ENCODE data around the gene PRDX6. TPM values are rescaled to one million over a fixed set of nuclear protein-coding genes. Genes with fewer than 3 reads are reported as not detected.
"Not testable (repeated sequence)": the region's sequence is repeated elsewhere in the genome, so short reads cannot be mapped to it uniquely, and the experiment has no call there.

PRDX6 gene
- total RNA-seq, 1 experiment from 2014 or later: 502 TPM

DNA sequence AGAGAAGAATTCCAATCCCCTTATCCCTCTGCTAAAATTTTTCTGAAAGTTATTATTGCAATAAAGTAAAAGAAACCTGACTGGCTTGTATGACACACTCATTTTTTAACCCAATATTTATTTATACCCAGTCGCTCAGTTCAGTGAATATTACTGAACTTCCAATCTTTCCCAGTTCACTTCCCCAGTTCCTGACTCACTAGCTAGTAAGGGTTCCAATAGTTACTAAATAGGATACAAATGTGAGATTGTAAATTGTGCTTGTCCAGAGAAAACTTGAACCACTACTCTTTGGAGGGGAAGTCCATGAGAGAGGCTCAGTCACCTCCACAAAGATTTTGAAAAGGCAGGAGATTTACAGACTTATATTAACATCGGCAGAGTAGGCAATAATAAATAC is 31.4 kb downstream of the PRDX6 start:
- H3K27ac Mint-ChIP-seq (ENCODE audit: low read depth, unreplicated experiment): peak overlapping the region; percentile 76
- no peaks in the 10 kb centered on the region for H3K36me3 Mint-ChIP-seq (ENCODE audit: insufficient read depth, unreplicated experiment)
- peaks cover 26% of the 10 kb centered on the region for H3K4me1 Mint-ChIP-seq (ENCODE audit: insufficient read depth, unreplicated experiment)
- CTCF ChIA-PET: interaction anchor here (0.6 to 3.5 kb wide), 4 partner anchors 21 to 207 kb away, joined by 3 to 26 read pairs (median 3); partner anchors contain the start of gene KLHL20
- peaks cover 5% of the 10 kb centered on the region for H3K9me3 Mint-ChIP-seq (ENCODE audit: unreplicated experiment)
- no peak for DNase-seq (ENCODE audit: unreplicated experiment)
- POLR2A ChIA-PET: interaction anchor here (0.6 to 7.8 kb wide), 6 partner anchors 16 to 207 kb away, joined by 3 to 77 read pairs (median 20); partner anchors contain the start of genes KLHL20 and PRDX6
- H3K27me3 Mint-ChIP-seq (ENCODE audit: insufficient read depth, unreplicated experiment): no peaks in the 10 kb centered on the region
- no TSS peak for BruUV-seq (replicated peaks)
- H3K4me3 Mint-ChIP-seq (ENCODE audit: unreplicated experiment): no peak overlapping the region
- TF ChIP-seq, protein P1, sequence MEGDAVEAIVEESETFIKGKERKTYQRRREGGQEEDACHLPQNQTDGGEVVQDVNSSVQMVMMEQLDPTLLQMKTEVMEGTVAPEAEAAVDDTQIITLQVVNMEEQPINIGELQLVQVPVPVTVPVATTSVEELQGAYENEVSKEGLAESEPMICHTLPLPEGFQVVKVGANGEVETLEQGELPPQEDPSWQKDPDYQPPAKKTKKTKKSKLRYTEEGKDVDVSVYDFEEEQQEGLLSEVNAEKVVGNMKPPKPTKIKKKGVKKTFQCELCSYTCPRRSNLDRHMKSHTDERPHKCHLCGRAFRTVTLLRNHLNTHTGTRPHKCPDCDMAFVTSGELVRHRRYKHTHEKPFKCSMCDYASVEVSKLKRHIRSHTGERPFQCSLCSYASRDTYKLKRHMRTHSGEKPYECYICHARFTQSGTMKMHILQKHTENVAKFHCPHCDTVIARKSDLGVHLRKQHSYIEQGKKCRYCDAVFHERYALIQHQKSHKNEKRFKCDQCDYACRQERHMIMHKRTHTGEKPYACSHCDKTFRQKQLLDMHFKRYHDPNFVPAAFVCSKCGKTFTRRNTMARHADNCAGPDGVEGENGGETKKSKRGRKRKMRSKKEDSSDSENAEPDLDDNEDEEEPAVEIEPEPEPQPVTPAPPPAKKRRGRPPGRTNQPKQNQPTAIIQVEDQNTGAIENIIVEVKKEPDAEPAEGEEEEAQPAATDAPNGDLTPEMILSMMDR (IDR thresholded peaks at IDR 0.05; ENCODE audit: unreplicated experiment): no peak
- intact Hi-C loops (cut with micrococcal nuclease): loop anchor here (10.0 kb wide), 1 partner anchor 206 kb away; the partner anchor contains the start of gene KLHL20

- CTCF ChIA-PET: interaction anchor here (0.6 to 1.4 kb wide), 6 partner anchors 9 to 765 kb away, joined by 3 to 5 read pairs (median 3); no protein-coding TSS in a partner anchor
- no peak for DNase-seq (ENCODE audit: unreplicated experiment)
- POLR2A ChIA-PET: interaction anchor here (0.6 to 7.8 kb wide), 5 partner anchors 18 to 205 kb away, joined by 3 to 77 read pairs (median 3); partner anchors contain the start of genes KLHL20 and PRDX6
- Mint-ChIP-seq H3K4me3 (ENCODE audit: unreplicated experiment) (no peak overlapping the region), H3K27ac (ENCODE audit: low read depth, unreplicated experiment) (no peak overlapping the region), H3K9me3 (ENCODE audit: unreplicated experiment) (peaks cover 16% of the 10 kb centered on the region), H3K27me3 (ENCODE audit: insufficient read depth, unreplicated experiment) (no peaks in the 10 kb centered on the region), H3K4me1 (ENCODE audit: insufficient read depth, unreplicated experiment) (peaks cover 26% of the 10 kb centered on the region), H3K36me3 (ENCODE audit: insufficient read depth, unreplicated experiment) (no peaks in the 10 kb centered on the region)
- no TSS peak for BruUV-seq (replicated peaks)
- intact Hi-C loops (cut with micrococcal nuclease): loop anchor here (10.0 kb wide), 1 partner anchor 205 kb away; the partner anchor contains the start of gene KLHL20
- TF ChIP-seq, protein P1 (IDR thresholded peaks at IDR 0.05; ENCODE audit: unreplicated experiment): no peak
Measured at GRCh38 chr1:173509797-173510196, 32.7 kb downstream of the PRDX6 start.

DNA sequence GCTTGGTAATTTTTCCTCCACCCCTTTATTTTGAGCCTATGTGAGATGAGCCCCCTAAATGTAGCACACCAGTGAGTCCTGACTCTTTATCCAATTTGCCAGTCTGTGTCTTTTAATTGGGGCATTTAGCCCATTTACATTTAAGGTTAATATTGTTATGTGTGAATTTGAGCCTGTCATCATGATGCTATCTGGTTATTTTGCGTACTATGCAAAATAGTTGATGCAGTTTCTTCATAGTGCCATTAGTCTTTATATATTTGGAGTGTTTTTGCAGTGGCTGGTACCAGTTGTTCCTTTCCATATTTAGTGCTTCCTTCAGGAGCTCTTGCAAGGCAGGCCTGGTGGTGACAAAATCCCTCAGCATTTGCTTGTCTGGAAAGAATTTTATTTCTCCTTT is 37.4 kb downstream of the PRDX6 start:
- H3K27ac Mint-ChIP-seq (ENCODE audit: low read depth, unreplicated experiment); H3K4me1 Mint-ChIP-seq (ENCODE audit: insufficient read depth, unreplicated experiment); H3K36me3 Mint-ChIP-seq (ENCODE audit: insufficient read depth, unreplicated experiment); BruUV-seq (replicated peaks); DNase-seq (ENCODE audit: unreplicated experiment); H3K27me3 Mint-ChIP-seq (ENCODE audit: insufficient read depth, unreplicated experiment); intact Hi-C loops (cut with micrococcal nuclease); H3K4me3 Mint-ChIP-seq (ENCODE audit: unreplicated experiment): not testable (repeated sequence)
- ChIA-PET CTCF (interaction anchor here (0.5 to 0.6 kb wide), 2 partner anchors 745 to 1071 kb away, joined by 3 to 6 read pairs; no protein-coding TSS in a partner anchor), POLR2A (interaction anchor here (1.3 to 3.7 kb wide), 2 partner anchors 13 to 37 kb away, joined by 5 to 20 read pairs; partner anchors contain the start of gene PRDX6)
- H3K9me3 Mint-ChIP-seq (ENCODE audit: unreplicated experiment): peaks cover 16% of the 10 kb centered on the region

DNA sequence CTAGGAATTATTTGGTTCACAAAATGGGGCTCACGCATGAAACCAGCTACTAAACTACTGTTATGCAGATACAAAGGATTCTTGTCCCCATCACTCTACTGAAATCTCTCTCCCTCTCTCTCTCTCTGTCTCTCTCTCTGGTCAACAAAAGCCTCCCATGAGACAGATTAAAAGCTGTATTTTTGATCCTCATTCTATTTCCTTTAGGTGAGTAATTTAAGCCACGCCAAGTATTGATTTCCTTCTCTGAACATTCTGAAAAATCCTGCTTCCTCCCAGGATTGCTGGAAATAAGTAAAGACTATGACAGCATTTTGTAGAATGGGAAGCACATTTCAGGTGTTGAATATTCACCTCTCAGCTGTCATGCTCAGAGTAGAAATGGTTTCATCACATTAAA is 43.7 kb downstream of the PRDX6 start:
- Mint-ChIP-seq H3K9me3 (ENCODE audit: unreplicated experiment) (no peaks in the 10 kb centered on the region), H3K27ac (ENCODE audit: low read depth, unreplicated experiment) (peak overlapping the region; percentile 16), H3K4me1 (ENCODE audit: insufficient read depth, unreplicated experiment) (no peaks in the 10 kb centered on the region), H3K36me3 (ENCODE audit: insufficient read depth, unreplicated experiment) (no peaks in the 10 kb centered on the region), H3K4me3 (ENCODE audit: unreplicated experiment) (no peak overlapping the region), H3K27me3 (ENCODE audit: insufficient read depth, unreplicated experiment) (no peaks in the 10 kb centered on the region)
- intact Hi-C loops (cut with micrococcal nuclease): no loop called here
- BruUV-seq (replicated peaks): no TSS peak
- TF ChIP-seq, protein P1 (IDR thresholded peaks at IDR 0.05; ENCODE audit: unreplicated experiment): no peak
- ChIA-PET CTCF (interaction anchor here (0.5 to 1.2 kb wide), 5 partner anchors 9 to 145 kb away, joined by 3 to 5 read pairs (median 3); no protein-coding TSS in a partner anchor), POLR2A (interaction anchor here (0.8 kb wide), 1 partner anchor 16 kb away, joined by 3 read pairs; no protein-coding TSS in a partner anchor)
- no peak for DNase-seq (ENCODE audit: unreplicated experiment)
